Measurements from ENCODE around the gene C3orf85.
"Not testable (repeated sequence)": the region's sequence is repeated elsewhere in the genome, so short reads cannot be mapped to it uniquely, and the experiment has no call there.

C3orf85 gene, protein sequence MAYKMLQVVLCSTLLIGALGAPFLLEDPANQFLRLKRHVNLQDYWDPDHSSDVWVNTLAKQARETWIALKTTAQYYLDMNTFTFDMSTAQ

DNA sequence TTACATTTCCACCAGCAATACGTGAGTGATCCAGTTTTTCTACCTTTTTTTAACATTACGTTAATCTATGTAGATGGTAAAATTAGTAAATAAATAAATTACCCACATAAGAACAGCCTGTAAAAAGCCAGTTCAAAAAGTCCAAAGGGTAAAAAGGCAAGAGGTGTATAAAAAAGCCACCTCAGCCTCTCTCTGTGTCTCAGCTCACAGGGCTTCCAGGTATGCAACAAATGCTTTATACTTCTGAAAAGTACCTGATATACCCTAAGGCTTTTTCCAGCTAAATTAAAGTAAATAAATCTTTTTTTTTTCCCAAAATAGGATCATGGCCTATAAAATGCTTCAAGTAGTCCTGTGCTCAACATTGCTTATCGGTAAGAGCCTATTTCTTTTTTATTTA lies at the start of gene C3orf85:
Gene C3orf85, plus strand, starts transcription at position 197 of the 400 bp plus-strand sequence. Its CDS starts 129 bp downstream, at position 326.
- no peak for DNase-seq (ENCODE audit: low read depth)

DNA sequence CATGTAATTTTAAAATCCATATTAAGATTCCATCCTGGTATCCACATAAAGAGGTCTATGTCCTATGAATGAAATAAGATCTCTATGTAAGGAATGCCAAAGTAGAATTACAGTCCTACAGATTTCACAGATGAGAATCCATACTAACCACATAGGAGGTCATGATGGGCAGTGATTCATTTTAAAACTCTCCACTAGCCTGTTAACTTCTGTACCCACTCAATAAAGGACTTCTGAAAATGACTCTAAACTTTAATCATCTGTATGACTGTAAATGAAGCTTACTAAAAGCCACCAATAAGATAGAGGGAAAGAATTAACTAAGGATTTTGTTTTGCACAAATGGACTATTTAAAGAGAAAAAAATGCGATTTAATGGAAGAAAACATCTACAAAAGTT lies 47.3 kb upstream of the C3orf85 start:
- peak; percentile 42 for DNase-seq (ENCODE audit: low read depth)

DNA sequence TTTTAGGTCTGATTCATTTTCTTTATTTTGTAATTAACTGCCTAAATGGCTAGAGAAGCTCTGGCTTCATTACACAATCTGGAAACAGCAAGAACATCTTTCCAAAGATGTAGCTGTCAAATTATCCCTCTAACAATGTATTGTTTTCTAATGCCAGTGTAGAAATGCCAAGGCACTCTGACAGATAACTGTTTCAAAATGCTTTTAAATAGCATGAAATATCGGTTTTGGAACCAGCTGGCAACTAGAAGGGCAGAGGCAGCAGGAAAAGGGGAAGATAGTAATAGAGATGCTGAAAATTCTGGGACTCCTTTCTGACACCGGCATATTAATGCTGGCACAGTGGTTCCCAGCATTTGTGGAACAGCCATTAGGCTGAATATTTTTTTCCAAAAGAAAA lies 44.7 kb upstream of the C3orf85 start:
- no peak for DNase-seq (ENCODE audit: low read depth)

DNA sequence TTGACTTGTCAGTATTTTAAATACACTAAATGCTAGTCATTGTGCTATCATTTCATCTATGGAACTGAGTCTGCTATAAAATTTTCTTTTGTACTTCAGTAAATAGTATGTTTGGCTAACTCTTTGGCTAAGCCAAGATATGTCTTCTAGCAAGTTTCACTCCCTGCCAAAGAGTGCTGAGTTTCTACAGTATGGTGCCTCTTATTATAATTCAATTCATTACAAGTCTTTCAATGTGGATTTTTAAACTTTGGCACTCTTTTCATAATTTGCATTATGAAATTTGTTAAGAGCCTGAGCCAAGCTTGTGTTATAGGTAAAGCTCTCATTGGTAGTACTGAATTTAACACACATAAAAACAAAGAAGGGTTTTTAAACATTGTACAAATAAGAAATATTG lies 43.0 kb upstream of the C3orf85 start:
- DNase-seq (ENCODE audit: low read depth) = no peak

DNA sequence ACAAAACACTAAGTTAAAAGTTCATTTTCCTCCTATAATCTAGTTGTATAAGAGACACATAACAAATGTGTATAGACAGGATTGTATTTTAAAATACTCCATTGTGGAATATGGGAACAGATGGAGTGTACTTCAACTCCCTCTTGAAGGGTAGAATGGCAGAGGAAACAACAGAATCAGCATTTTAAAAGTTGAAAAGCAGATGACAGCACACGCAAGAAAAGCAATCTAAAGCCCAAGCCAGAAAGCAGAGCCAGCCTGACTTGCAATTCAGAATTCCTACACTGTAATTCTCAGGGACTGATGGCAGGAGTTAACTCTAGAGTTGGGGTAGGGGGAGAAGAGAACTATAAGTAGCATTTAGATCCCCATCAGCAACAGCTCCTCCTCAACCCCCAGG lies 41.4 kb upstream of the C3orf85 start:
- no peak for DNase-seq (ENCODE audit: low read depth)

DNA sequence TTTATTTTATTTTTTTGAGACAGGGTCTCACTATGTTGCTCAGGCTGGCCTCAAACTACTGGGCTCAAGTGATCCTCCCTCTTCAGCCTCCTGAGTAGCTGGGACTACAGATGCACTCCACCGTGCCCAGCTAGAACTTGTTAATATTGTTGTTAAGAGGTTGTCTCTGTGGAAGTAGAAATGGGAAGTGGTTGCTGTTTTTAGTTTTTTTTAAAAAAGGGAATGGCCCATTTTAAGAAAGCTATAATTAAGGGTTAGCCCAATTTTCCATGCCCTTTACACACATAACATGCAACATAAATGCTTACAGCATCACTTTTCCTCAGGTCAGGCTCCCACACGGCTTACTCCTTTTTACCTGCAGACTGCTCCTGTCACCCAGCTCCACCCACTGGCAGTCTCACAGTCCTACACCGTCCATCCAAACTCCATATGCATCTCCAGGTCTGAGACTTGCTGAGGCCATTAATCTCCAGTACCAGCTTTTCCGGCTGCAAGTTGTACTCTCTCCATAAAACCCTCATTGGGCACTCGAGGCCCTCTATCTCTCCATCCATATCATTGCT lies 38.4 kb upstream of the C3orf85 start:
- no peak for DNase-seq (ENCODE audit: low read depth)

DNA sequence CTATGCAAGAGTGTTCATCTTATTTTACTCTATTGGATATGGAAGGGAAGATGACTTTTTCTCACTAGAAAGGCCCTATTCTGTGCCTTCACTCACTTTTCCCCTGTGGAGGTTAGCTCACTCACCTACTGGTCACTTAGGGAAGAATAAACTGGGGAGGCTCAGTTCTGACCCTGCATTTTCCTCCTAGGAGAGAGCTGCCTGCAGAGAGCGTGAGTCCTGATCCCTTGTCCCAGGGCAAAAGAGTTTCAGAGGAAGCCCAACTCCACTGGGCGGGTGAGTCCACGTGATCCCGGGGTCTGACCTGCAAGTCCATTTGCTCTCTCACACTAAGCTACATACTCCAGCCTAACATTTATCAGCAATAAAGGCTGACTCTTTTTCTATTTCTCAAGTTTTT lies 26.9 kb upstream of the C3orf85 start:
- no peak for DNase-seq (ENCODE audit: low read depth)

DNA sequence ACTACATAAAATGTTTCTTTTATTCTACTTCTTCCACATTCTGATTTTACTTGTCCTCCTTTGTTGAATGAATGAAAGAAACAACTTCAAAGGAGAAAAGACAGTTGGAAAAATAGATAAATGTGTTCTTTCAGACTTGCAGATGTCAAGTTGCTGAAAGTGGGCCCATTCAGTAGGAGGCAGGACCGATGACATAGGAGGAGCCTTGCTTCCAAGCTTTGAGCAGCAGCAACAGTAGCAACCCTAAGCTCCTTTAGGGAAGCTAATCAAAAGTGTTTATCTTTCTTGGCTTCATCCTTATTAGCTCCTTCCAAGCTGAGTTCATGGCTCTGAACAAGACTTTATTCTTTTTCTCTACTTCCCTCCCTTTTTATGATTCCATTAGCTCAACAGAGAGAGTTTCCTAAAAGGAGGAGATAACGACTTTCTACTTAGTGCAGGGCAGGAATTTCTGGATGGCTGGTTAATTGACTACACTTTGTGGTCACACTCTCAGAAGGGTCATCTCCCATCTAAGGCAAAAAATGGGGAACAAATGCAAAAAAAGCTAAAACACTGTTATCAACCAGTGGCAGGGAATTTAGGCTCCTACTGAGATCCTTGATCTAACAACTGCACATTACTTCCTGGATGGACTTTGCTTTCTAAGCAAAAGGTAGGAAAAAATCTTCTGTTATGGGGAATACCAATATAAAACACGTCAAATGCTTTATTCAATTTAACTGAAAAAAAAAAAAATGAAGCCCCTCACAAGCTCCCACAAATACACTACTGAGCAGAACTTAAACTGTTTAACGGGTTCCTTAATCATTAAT lies 23.4 kb upstream of the C3orf85 start:
- no peak for DNase-seq (ENCODE audit: low read depth)

DNA sequence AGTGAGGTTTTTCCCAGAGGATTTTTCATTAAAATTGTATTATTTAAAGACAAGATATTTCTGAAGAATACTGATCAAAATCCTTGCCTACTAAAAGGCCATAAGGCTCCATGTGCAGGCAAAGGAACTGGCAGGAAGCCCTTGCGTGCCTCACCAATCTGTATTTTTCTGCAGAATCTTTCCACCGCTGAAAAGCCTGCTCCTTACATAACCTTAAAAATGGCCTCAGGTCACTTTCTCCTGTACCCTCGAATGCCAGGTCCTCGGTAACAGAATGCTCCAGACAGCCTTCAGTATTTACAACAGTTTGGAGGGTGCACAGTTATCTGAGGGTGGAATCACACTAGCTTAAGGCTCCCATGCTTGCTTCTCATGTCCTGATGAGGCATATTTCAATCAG lies 21.8 kb upstream of the C3orf85 start:
- no peak for DNase-seq (ENCODE audit: low read depth)

DNA sequence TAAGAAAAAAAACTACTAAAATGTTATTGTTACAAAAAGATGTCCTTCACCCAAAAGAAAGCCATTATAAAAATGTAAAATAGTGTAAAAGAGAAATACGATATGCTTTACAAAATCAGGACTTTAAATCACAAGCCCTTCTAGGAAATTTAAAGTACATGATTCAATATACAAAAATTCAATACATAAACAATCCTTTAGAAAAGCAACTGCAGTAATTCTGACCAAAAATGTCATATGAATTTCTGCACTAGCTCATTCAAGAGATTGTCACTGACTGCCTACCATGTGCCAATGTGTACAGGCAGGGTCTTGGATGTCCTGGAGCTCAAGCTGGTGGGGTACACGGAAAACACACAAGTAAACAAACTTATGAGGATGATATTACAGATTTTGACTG lies 21.1 kb upstream of the C3orf85 start:
- no peak for DNase-seq (ENCODE audit: low read depth)

DNA sequence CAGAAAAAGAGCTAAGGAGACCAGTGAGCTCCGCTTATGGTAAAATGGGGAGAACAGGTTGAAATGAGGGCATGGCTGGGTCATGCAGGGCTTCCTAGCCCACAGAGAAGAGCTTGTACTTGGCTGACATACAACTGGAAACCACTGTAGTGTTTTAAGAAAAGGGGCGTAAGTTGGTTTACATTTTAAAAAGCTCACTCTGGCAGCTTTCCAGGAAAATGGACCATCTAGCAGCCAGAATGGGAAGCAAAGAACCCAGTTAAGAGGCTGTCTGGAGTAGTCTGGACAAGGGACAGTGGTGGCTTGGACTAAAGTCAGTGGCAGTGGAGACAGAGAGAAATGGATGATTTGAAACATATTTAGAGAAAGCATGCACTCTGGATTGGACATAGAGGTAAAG lies 20.5 kb upstream of the C3orf85 start:
- DNase-seq (ENCODE audit: low read depth) = no peak

DNA sequence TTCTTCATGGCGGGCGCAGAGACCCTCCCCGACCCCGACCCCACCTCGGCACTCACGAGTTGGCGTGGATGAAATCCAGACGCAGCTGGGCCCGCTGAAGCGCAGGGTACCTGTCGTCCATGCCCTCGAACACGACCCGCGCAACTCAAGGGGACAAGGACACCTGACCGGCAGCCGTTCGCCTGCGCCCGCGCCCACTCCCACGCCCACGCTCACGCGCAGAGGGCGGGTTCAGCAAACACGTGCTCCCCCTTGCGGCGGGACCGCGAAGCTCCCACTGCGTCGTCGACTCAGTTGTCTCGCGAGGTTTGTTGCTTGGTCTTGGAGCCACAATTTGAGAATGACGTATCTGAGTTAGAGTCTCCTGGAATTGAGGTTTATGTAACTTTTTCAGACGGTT lies 18.6 kb upstream of the C3orf85 start, which contains the start of gene MORC1:
Gene MORC1, minus strand, starts transcription at position 196 of the 400 bp plus-strand sequence. Its CDS starts 75 bp downstream, at position 121.
- DNase-seq (ENCODE audit: low read depth) = no peak

DNA sequence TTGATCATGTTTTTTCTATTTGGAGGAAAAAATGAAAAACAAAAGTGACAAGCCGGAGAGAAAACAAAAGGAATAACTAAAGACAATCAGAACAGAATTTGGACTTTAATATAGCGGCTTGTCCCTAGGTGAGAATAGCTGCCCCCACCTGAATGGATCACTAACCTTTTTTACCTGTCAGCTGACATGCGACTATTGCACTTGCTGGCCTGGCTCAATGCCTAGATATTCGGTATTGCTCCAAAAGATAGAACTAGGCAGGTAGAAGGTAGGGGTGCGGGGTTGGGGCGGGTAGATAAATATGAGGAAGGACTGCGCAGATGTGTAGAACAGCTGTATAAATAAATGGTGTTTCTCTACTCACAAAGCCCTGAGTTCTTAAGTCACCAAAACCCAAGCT lies 17.9 kb upstream of the C3orf85 start:
- DNase-seq (ENCODE audit: low read depth) = no peak

DNA sequence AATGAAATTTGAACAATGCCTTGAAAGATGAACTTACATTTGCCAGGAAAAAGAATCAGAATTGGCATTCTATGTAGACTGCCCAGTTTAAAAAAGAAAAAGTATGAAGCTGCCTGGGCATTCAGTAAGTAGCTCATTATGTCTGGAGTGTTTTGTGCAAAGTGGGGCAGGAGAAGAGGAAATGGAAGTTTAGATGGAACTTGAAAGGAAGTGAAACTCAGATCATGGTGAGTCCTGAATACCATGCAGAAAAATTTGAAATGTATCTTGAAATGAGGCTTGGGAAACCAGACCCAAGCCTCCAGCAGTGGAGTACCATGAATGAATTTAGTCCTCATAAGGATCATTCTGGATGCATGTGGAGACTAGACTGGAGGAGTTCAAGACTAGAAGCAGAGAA lies 13.8 kb upstream of the C3orf85 start:
- DNase-seq (ENCODE audit: low read depth) = no peak

DNA sequence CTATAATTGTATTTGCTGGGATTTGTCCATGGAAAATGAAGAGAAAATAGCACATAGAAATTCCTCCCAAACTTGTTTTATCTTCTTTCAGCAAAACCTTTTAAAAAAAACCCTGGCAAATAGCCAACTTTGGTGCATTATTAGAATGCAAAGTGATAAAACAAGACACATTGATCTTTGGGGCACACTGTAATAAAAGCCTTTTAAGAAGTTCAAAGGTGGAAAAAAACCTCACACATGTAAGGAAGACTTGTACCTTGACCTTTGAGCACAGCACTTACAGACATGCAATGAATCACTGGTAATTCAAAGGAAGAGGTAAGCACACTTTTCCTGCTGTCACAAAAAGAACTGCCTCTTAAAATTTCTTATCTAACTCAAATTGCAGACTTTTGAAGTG lies 10.6 kb upstream of the C3orf85 start:
- DNase-seq (ENCODE audit: low read depth) = no peak

DNA sequence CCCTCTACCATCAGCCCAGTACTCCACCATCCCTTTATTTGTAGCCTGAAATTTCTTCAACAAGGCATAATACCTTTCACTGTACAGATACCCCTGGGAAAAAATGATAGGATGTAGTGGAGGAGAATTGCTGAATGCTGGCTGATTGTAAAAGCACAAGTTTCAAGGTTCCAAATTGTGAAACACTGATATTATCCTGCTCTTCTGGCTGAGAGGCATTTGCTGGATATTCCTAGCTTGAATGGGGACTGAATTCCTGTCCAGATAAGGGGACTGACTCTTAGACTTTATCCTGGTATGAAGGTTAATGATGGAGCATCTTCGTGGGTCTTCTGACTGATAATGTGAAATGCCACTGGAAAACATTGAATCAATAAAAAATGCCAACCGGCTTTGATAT lies 9.0 kb upstream of the C3orf85 start:
- DNase-seq (ENCODE audit: low read depth) = no peak

DNA sequence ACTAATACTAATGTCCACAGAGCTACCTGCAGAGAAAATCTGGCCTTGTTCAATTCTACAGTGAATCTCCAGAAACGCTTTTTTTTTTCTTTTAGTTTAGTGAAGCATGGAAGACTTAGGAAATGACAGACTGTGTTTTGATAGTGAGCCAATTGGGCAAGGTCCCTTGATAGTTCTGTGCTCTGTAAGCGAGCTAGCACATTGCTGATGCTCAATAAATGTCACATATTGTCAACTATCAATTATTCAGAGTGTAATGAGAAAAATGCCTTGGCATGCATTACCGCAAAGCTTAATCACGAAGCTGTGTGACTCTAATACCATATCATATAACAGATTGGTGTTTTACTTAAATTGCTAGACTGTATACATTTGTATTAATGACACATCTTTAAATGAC lies 5.2 kb upstream of the C3orf85 start:
- DNase-seq (ENCODE audit: low read depth) = no peak

DNA sequence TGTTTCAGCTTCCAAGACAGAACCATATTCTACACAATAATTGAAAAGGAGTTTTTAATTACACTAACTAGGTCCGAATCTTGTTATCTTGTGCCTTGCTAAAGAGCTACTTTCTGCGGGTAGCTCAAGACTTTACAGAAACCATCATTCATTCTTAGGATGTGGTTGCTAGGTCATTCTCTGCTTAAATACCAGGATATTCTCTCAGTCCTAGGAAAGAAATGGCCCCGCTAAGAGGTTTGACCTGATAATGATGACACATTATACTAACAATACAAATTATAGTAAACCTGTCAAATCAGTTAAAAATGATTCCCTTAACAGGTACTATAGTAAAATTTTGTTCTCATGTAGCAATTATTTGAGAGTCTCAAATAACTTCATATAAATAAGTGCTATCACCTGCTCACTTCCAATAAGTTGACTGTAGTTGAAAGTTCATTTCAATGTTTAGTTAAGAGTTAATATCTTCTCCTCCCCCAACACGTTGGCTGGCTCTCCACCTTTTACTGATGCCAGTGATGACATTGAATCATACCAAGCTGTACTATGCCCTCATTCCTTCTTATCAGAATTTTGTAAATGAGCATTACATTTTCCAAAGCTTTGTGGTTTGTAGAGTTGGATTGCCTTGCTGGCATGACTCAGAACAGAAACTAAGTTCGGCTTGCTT lies 3.6 kb upstream of the C3orf85 start:
- no peak for DNase-seq (ENCODE audit: low read depth)

DNA sequence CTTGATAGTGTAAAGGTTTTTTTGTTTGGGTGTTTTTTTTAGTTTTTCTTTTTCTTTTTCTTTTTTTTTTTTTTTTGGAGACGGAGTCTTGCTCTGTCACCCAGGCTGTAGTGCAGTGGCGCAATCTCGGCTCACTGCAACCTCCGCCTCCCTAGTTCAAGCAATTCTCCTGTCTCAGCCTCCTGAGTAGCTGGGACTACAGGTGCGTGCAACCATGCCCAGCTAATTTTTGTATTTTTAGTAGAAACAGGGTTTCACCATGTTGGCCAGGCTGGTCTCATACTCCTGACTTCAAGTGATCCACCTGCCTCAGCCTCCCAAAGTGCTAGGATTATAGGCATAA lies 3.1 kb upstream of the C3orf85 start:
- not testable (repeated sequence) for DNase-seq (ENCODE audit: low read depth)

DNA sequence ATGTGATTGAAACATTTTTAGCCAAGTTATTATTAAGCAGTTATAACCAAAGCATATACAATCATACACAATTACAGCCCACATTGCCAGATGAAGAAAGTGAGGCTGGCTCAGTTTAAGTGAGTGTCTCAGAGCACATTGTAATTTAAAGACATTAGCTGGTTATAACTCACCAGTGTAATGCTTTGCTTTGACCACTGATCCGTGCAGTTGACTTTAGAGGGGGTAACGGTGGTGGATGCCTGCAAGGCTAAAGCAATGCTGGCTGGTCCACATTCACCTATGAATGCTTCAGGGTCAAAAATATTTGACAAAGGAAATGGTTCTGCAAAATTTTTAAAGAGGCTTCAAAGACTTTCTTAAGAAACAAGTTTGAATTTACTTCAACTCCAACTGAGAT lies 1.2 kb downstream of the C3orf85 start:
- no peak for DNase-seq (ENCODE audit: low read depth)

DNA sequence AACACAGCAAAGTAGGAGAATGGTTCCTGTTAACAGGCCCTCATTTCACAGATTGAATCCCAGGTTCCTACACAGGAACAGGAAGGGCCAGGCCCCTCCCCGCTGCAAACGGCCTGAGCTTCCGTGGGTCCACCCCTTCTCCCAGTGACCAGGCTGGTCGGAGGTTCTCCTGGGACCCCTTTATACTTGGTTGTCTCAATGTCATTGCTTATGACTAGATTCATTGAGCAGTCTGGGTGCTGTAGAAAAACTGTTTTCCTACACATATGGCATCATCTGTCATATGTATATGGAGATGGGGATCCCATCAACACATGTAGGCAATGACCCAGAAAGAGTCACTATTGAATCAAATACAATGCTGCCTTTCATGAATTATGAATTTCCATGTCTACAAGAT lies 3.8 kb downstream of the C3orf85 start:
- DNase-seq (ENCODE audit: low read depth) = no peak

DNA sequence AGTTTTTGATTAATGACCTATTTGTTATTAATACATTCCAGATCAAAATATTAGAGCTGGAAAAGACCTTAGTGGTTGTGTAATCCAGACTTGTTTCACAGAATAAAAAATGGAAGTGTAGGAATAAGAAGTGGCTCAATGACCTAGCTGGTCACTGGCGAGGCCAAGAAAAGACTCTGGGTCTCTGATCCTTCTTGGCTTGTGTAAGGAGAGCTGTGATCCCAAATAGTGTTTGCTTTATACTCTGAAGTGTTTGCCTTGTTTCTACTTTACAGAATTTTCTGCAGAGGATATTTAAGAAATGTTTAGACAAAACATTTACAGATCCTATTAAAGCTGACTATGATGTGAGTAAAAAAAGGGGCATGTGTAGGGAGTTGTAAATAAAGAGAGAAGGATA lies 7.1 kb downstream of the C3orf85 start:
- DNase-seq (ENCODE audit: low read depth) = no peak

DNA sequence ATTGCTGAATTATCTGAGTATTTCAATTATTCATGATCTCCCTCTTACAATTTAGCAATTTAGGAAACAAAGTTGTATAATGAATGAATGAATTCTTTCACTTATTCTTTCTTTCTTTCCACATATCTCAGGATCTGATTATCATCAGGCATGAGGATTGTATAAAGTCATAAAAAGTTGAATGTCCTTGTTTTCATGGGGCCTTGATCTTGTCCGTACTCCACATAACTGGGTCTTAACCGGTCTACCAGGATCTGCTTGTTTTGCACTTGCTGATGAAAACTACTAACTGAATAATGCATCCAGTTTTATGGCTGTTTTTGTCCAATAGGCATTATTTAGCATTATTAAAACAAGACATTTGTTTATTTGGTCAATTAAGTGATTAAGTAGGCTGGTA lies 12.6 kb downstream of the C3orf85 start:
- DNase-seq (ENCODE audit: low read depth) = no peak
